GM12801 (cell line): ENCODE data around the gene H1-8.

Source experiments
- CTCF ChIP-seq: IDR thresholded peaks from one replicate; pipeline ENCODE4 v1.5.1; 2011; ENCODE audit warnings: control low read depth; ENCODE audit not compliant: insufficient read length; ENCODE audit errors: extremely low read depth

Gene H1-8

GRCh38 chr3:129599073-129599472, 56.1 kb downstream of the H1-8 start:
- no peak for TF ChIP-seq CTCF

GRCh38 chr3:129599607-129600006, 56.6 kb downstream of the H1-8 start:
- TF ChIP-seq CTCF: no peak

DNA sequence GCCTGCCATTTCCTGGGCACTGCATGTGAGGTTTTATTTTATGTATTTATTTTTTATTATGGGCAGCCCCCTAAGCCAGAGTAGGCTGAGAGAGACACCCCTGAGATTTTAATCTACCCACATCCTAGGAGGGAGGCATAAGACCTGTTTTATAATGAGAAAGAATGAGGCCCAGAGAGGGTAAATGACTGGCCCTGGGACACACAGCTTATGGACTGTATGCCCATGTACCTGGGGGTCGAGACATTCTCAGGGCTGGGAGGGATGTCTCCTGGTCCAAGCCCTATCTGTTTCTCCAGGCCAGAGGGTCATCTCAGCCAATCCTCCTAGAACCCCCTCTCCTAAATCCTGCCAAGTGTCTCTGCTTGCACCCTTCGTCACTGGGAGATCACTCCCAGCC, 57.4 kb downstream of the H1-8 start:
- no peak for TF ChIP-seq CTCF
